Thyroid gland (tissue), 4 donors: ENCODE data around the gene SIK3. TPM values are rescaled to one million over a fixed set of nuclear protein-coding genes. Genes with fewer than 3 reads are reported as not detected.

Source experiments
- DNase-seq, 2 donors: peaks; one replicate each; pipeline ENCODE4 v3.0.0-alpha.2; 2019
- H3K27ac ChIP-seq, 3 donors: fragments of 200-600 bp; sonication (generic); 1 replicate in 2 of 3; 2 replicates in 1 of 3; pipeline ENCODE4 v1.5.1; 2016 to 2019; ENCODE audit warnings: mild to moderate bottlenecking in 1 of 3, moderate library complexity in 1 of 3
- H3K27me3 ChIP-seq: fragments of 200-600 bp; sonication (generic); one replicate; pipeline ENCODE4 v1.5.1; 2019
- H3K36me3 ChIP-seq, 2 donors: fragments of 200-600 bp; sonication (generic); one replicate each; pipeline ENCODE4 v1.5.1; 2016 to 2019
- H3K4me1 ChIP-seq, 2 donors: fragments of 200-600 bp; sonication (generic); one replicate each; pipeline ENCODE4 v1.5.1; 2017 to 2019
- H3K4me3 ChIP-seq, 3 donors: fragments of 200-600 bp; sonication (generic); replicated peaks in 1 of 3; 1 replicate in 2 of 3; 2 replicates in 1 of 3; pipeline ENCODE4 v1.5.1; 2016; ENCODE audit warnings: mild to moderate bottlenecking in 1 of 3
- H3K9me3 ChIP-seq: fragments of 200-600 bp; sonication (generic); one replicate; pipeline ENCODE4 v1.5.1; 2017
- CTCF ChIP-seq, 6 experiments: fragments of 200-600 bp in 3 of 6; fragments of 450-650 bp in 3 of 6; sonication (generic) in 3 of 6; IDR thresholded peaks; one replicate each; pipeline ENCODE4 v1.5.1; 2016 to 2019; ENCODE audit warnings: antibody characterized with exemption in 6 of 6, mild to moderate bottlenecking in 2 of 6, inconsistent platforms in 1 of 6, moderate library complexity in 1 of 6
- POLR2A ChIP-seq, 2 donors: fragments of 450-650 bp; IDR thresholded peaks; one replicate each; pipeline ENCODE4 v1.6.1; 2017; ENCODE audit warnings: antibody characterized with exemption in 2 of 2, mild to moderate bottlenecking in 2 of 2, moderate library complexity in 1 of 2
- WGBS, 2 donors: methylation state at CpG; one replicate each; pipeline ENCODE4 v1.1.5; 2017; 5-methylcytosine and 5-hydroxymethylcytosine counted together
- intact Hi-C: fragments of 100-400 bp; cut with DNase I; formaldehyde crosslinking; loops from one replicate; pipeline ENCODE4 v1.15.1; 2023
- total RNA-seq, 4 donors: library from RNA; depleted of rRNA; stranded (reverse); fragments of >200 nt; gene quantifications; one replicate each; pipeline ENCODE4 v1.2.3, GENCODE V29; 2016

Gene SIK3
- total RNA-seq, 4 donors from 2014 or later: 46.0 to 86.3 (median 71.9) TPM

- H3K27ac ChIP-seq: no peak overlapping the region
- H3K36me3 ChIP-seq: peaks cover 9 to 17% of the 10 kb centered on the region in 2 donors
- no peak for DNase-seq
- peaks cover 18 to 21% of the 10 kb centered on the region in 2 donors for H3K4me1 ChIP-seq
- 80 to 81% methylated on average over 9 of the region's 9 CpGs for WGBS, 2 donors
- intact Hi-C loops: no loop called here
- H3K4me3 ChIP-seq: no peak overlapping the region
- no peaks in the 10 kb centered on the region for H3K27me3 ChIP-seq
- no peaks in the 10 kb centered on the region for H3K9me3 ChIP-seq
- TF ChIP-seq CTCF (IDR thresholded peaks at IDR 0.05) (no peak), POLR2A (IDR thresholded peaks at IDR 0.05) (no peak)
Observed at GRCh38 chr11:116840746-116841296, 257.4 kb downstream of the SIK3 start.

- peaks cover 21 to 25% of the 10 kb centered on the region in 2 donors for H3K4me1 ChIP-seq
Observed at GRCh38 chr11:116840224-116840745, 257.9 kb downstream of the SIK3 start.

GRCh38 chr11:116838321-116839084 lies 259.7 kb downstream of the SIK3 start:
- intact Hi-C loops: loop anchor here (5.0 kb wide), 1 partner anchor 46 kb away; the partner anchor contains the start of gene APOA5
- 93 to 97% methylated on average over 6 of the region's 6 CpGs for WGBS, 2 donors
- H3K36me3 ChIP-seq: peaks cover under 1 to 1% of the 10 kb centered on the region in 2 donors
- no peak overlapping the region for H3K4me3 ChIP-seq
- H3K9me3 ChIP-seq: no peaks in the 10 kb centered on the region
- no peak overlapping the region for H3K27ac ChIP-seq
- no peaks in the 10 kb centered on the region for H3K27me3 ChIP-seq
- TF ChIP-seq CTCF (IDR thresholded peaks at IDR 0.05) (no peak), POLR2A (IDR thresholded peaks at IDR 0.05) (no peak)
- DNase-seq: no peak
- H3K4me1 ChIP-seq: peaks cover 37 to 43% of the 10 kb centered on the region in 2 donors

More at GRCh38 chr11:116840224-116840745, 257.9 kb downstream of the SIK3 start:
- H3K4me3 ChIP-seq: no peak overlapping the region
- H3K27ac ChIP-seq: no peak overlapping the region
- H3K36me3 ChIP-seq: peaks cover 6 to 12% of the 10 kb centered on the region in 2 donors
- no peaks in the 10 kb centered on the region for H3K9me3 ChIP-seq
- no peaks in the 10 kb centered on the region for H3K27me3 ChIP-seq
- intact Hi-C loops: no loop called here
- DNase-seq: no peak
- 58 to 59% methylated on average over 6 of the region's 6 CpGs for WGBS, 2 donors
- no peak for TF ChIP-seq POLR2A (IDR thresholded peaks at IDR 0.05)
- TF ChIP-seq CTCF (IDR thresholded peaks at IDR 0.05): no peak

GRCh38 chr11:116837231-116838091 lies 260.8 kb downstream of the SIK3 start, which contains the start of gene APOA1:
Gene APOA1, minus strand, starts transcription at chr11:116837622. Its CDS starts 235 bp downstream, at chr11:116837387.
- Histone ChIP-seq H3K27me3 (no peaks in the 10 kb centered on the region), H3K36me3 (no peaks in the 10 kb centered on the region), H3K9me3 (no peaks in the 10 kb centered on the region), H3K4me1 (peaks cover 37 to 44% of the 10 kb centered on the region in 2 donors), H3K4me3 (no peak within 1 kb of the TSS), H3K27ac (peak within 1 kb of the TSS; percentile 96 to 97 (median 96))
- WGBS, 2 donors: 73 to 76% methylated on average over 16 to 18 of the region's 19 CpGs
- intact Hi-C loops: loop anchor here (5.0 kb wide), 1 partner anchor 45 kb away; the partner anchor contains the start of gene APOA5
- TF ChIP-seq CTCF (IDR thresholded peaks at IDR 0.05): no peak
- no peak for TF ChIP-seq POLR2A (IDR thresholded peaks at IDR 0.05)
- no peak for DNase-seq
